Right forelimb (tissue), 1 donor: ENCODE measurements around the gene PPT2.
"Not testable (repeated sequence)": the region's sequence is repeated elsewhere in the genome, so short reads cannot be mapped to it uniquely, and the experiment has no call there.

Experiments
- DNase-seq: peaks from one replicate; pipeline ENCODE4 v3.0.0-alpha.2; 2018

PPT2 gene

DNA sequence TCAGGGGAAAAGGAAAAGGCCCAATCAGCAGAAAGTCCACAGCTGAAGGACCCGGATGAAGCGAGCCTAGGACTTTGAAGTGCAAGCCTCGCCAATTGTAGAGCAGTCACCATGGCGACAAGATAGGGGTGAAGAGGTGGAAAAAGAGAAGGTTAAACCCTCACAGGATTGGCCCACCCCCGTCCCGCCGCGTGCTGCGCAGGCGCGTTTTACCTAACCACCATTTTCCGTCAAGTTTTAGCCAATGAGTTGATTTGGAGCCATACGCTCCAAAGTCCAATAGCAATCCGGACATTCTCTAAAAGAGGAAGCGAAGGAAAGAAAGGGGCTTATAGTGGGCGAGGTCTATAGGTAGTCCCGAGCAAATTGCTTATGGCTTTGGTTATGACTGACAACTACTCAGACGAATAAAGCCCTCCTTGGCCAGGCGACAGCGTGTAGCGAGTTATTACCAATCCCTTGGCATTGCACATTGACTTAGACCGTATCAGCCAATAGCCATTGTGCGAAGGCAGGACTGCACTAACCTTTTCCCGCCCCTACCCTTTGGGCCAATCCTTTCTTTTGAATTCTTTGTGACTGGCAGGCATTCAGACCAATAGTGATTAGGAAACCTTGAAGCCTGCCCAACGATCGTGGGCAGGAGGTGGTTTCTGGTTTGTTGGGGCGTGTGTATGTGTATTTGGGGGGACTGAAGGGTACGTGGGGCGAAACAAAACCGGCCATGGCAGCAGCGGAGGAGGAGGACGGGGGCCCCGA lies 24.0 kb downstream of the PPT2 start, which contains the start of gene RNF5:
Gene RNF5 (plus strand): TSS at position 618 of the 759 bp plus-strand sequence. CDS start 107 bp downstream, at position 725.
- DNase-seq: peak; percentile 96

DNA sequence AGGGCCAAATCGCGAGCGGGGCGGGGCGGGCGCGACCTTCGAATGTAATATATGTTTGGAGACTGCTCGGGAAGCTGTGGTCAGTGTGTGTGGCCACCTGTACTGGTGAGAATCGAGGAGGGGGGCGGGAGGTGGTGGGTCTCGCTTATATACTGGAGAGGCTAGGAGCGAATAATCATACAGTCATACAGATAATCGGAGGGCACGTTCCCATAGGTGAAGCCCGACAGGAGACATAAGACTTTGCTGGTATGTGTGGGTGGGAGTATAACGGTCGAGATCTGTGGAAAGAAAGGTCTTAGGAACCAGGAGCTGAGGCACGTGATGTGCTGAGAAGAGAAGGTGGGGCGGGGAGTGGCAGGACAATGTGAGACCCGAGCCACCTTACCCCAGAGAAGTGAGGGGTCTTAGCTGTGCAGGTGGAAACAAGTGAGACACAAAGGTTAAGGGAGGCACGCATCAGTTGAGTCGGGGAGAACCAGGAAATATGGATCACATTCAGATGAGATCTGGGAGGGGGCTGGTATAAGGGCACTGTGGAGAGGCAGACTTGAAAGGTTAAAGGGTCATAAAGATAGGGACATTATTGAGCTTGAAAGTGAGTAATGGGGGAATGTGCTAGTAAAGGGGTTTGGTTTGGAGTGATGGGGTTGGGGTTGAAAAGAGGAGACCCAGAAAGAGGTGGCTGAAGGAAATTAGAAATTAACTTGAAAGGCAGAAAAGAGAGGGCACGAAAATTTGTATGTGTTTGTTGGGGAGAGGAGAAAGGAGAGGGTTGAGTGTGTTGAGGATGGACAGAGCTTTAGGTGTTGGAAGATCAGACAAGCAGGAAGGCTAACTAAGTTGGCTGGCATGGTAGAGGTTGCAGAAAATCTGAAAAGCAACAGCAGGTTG lies 24.9 kb downstream of the PPT2 start:
- no peak for DNase-seq

DNA sequence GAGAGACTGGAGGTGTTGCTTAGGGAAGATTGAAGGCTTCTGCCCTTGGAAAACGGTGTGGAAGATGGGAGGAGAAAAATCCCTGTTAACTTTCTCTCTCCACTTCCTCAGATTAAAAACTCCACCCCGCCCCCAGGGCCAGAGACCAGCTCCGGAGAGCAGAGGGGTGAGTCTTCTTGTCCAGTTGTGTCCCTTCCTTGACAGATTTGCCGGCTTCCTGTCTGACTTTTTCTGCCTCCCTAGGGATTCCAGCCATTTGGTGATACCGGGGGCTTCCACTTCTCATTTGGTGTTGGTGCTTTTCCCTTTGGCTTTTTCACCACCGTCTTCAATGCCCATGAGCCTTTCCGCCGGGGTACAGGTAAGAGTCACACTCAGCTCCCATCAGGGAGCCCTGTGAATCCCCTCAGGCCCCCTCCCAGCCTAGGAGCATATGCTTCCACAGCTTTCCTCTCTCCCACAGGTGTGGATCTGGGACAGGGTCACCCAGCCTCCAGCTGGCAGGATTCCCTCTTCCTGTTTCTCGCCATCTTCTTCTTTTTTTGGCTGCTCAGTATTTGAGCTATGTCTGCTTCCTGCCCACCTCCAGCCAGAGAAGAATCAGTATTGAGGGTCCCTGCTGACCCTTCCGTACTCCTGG lies 25.9 kb downstream of the PPT2 start:
- DNase-seq: no peak

DNA sequence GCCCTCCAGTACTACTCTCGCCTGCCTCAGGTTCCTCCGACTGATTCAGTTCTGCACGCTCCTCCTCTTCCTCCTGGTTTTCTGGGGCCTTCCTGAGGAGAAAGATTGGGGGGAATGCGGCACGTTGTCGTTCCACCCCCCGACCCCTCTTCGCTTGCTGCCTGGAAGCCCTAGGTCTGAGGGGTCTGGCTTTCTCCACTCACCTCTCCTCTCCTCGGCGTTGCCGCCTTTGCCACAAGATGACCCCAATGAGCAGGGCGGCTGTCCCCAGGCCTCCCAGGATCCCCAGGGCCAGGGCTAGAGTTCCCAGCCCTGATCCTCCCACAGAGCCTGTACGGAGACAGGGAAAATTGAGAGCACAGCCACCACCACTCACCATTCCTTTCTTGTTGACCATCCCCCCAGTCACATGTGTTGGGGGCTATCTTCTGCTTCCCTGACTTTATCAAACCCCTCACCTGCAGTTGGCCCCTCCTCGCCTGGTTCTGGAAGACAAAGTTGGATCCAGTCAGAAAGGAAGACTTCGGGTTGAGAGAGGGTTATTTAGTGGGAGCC lies 27.3 kb downstream of the PPT2 start:
- no peak for DNase-seq

DNA sequence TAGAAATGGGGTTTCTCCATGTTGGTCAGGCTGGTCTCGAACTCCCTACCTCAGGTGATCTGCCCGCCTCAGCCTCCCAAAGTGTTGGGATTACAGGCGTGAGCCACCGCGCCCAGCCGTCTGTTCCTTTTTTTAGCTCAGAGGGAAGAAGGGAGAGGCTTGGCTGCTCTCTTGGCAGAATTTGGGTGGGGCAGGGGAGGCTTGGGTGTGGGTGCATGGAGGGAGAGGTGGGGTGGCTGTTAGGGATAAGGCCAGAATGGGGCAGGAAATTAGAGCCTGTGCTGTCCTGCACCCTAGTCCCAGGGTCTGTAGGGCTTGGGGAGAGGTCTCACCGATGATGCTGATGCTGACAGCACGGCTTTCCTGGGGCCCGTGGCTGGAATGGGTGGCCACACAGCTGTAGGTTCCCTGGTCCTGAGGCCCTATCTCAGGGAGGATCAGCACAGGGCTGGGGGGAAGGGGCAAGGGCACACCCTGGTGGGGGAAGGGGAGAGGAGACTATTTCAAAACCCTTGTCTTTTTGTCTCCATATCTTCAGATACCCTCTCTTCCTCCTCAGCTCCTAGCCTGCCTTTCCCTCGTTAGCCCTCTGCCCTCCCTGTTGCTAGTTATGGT lies 28.1 kb downstream of the PPT2 start:
- DNase-seq: no peak

DNA sequence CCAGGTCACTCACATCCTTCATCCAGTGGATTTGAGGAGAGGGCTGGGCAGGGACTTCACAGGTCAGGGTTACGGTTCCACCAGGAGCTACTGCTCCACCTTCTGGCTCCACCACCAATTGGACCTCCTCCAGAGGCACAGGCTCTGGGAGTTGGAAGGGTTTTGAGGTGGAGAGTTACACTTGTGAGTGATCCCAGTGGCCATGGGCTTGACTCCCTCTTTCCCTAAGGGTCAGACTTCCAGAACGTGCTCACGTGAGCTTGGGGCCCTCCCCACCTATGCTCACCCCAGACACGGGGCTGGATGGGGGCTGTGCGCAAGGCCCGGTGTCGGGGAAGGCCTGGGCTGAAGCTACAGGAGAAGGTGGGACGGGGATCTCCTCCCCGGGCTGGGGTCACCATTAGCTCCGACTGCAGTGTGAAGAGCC lies 28.6 kb downstream of the PPT2 start:
- no peak for DNase-seq

DNA sequence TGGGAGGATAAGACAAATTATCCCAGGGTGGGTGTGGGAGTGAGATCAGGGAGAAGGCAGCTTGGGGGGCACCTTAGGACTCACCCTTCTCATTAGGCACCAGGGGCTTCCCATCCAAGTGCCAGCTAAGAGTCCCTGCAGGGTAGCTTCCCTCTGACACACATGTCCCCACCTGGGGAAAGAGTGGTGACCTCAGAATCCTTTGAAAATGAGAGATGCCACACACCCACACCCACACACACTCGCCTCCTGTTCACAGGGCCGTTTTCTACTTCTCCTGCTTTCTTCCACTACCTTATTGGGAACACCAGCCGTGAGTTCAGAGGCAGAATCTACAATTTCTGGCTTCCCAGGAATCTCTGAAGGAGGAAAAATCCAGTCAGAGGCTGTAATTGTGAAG lies 29.1 kb downstream of the PPT2 start:
- no peak for DNase-seq

DNA sequence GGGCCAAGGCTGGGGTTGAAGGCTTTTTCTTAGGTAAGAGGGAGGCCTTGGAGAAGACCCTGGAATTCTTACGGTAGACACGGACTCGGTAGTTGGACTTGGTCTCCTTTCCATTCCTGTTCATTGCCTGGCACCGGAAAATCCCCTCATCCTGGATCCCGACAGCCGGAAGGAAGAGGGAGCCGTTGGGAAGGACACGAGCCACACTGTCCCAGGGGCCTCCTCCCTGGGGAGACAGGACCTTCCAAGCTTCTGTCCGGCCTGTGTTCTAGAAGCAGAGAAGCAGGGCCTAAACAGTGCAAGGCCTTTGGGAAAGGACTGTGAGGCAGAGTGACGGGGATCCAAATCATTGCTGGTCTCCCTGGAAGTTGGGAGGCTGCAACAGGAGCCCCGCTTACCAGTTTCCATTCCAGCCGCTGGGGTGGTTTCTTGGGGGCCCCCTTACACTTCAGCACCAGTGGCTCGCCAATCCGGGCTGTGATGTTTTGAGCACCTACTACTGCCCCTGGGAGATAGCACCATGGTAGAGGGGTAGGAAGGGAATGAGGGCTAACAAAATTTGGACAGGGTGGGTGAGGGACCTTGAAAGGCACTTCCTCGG lies 29.6 kb downstream of the PPT2 start:
- DNase-seq: no peak

DNA sequence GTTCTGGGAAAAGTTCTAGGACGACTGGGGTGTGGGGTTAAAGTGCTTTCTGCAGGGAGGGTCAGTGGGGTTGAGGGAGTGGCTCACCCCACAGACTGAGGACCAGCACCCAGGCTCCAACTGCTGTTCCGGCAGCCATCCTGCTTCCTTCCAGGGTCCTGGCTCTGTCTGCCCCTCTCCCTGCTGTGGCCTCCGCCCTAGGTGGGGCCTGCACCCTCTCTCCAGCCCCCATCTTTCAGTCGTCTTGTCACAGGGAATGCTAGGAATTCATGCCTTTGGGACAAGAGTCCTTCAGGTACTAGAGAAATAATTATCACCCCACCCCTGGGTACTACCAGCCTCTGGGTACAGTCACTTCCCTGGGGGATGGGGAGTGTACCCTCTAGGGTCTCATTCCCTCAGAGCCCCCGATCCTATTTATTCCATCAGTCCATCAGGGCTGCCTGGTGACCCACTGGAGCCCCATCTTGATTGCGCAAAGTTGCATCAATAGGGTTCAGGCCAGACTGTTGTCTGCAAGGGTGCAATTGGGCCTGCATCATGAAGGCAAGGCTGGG lies 30.2 kb downstream of the PPT2 start, which contains the start of gene AGER:
Gene AGER (minus strand): TSS at position 170 of the 557 bp plus-strand sequence. CDS start 31 bp downstream, at position 139.
- DNase-seq: no peak

DNA sequence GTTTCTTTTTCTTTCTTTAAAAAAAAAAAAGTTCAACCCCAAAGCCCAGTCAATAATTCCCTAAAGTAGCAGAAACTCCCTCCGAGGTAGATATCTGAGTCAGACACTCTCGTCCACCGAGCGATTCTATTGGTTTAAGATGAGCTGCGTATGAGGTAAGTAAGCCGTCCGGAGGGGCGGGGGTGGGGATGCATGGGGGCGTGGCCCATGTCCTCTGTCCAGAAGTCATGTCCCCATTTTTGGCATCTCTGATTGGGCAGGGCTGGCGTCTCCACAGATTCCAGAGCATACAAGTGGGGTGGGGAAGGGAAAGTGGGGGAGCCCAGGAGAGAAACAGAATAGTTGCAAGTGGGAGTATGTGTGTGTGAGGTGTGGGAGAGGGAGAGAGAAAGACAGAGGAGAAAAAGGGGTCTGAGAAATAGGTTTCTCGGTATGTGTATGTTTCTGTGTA lies 31.8 kb downstream of the PPT2 start:
- DNase-seq: not testable (repeated sequence)

DNA sequence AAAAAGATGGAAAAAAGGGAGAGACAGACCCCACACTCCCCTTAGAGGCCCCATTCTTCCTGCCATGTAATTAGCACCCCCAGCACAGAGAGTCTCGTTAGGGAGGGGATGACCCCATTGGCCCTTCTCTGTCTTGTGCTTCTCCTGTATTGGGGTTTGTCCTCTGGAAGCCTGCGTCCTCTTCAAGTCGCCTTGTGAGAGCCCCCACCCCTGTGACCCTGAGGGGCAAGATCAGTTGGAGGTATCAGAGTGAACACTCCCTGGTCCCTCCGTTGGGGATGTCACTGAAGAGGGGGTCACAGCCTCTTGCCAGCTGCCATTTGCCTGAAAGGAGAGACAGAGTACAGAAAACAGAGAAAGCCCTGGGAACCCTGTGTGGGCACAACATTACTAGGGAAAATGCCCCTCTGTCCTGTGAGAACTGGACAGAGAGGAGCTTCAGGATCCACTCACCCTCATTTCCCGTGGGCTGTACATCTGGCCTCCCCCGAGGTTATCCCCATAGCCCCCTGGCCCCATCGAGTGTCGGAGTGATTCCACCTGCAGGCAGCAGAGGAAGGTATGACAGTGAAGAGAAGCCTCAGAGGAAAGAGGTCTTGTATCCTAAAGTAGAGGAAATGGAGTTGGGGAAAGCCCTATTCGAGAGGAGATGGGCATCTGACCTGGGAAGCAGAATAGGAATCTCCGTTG lies 32.4 kb downstream of the PPT2 start:
- DNase-seq: not testable (repeated sequence)

DNA sequence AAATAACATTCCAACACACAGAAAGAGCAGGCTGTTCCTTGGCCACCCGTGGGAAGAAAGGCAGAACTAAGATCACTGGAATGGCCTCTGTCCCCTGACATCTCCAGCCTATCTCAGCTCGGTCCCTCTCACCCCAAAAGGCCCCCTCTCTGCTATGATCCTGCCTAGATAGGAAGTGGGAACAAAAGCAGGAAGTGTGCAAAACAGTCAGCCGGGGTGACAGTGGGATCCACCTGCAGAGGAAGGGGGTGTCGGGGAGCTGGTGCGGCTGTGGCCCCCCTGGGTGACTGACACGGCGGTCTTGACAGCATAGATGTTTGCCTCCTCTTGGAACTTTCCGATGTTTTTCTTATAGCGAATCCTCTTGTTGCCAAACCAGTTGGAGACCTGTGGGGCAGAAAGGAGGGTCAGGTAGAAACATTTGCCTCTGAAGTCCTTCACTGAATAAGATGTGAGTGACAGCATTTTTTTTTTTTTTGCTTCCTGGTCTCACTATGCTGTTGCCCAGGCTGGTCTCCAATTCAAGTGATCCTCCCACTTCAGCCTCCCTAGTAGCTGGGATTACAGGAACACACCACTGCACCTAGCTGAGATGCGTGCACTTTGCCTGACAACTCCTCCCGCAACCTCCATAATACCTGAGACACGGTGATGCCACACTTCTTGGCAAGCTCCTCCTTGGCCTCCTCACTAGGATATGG lies 33.2 kb downstream of the PPT2 start:
- no peak for DNase-seq

DNA sequence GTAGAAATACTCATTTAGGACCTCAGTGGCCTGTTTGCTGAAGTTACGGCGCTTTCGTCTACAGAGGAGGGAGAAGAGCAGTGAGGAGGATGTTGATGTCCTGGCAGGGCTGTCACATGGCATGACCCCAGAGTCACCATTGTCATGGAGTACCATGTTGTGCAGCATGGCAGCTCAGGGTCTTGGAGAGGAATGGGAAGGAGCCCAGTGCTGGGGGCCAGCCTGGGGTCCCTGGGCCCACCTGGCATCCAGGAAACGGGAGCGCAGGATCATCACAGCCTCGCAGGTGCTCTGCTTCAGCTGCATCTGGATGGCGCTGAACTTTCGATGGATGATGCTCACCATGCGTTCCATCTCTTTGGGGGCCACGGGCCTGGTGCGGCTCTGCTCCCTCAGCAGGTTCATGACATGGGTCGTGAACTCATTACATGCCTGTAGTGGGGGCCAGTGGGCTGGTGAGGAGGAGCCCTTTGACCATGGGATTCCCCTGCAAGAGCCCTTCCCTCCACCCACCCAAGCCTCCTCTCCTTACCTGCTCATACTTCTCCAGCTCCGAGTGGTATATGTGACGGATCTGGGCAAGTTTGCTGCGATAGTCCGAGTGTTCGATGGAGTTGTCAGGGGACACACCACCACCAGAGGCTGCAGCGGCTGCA lies 33.9 kb downstream of the PPT2 start:
- DNase-seq: not testable (repeated sequence)

DNA sequence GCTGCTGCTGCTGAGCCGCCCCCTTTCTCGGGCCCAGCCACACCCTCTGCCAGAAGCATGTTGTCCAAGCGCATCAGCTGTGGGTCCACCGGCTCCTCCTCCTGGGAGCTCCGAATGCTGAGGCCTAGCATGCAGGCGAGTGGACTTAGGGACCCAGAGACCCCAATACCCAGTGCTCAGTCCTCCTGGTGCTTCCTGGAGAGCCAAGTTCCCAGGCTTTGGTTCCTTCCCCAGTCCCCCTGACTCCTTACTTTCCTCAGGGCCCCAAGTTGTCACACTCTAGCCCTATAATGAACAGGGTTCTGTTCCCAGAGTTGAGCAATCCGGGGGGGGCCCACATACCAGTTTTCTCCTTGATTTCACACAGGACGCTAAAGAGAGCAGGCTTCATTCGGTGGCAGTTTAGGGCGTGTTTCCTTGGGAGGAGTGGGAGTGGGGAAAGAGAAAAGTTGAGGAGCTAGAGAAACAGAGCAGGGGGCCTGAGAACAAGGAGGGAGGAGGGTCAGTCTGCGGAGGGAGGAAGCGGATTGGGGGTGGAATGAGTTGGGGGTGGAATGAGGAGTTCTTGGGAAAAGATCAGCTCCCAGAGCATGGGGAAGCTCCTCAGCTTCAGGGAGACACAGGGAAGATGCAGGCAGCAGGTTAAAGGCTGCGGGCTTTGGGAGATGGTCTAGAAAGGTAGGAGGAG lies 34.6 kb downstream of the PPT2 start:
- DNase-seq: no peak

DNA sequence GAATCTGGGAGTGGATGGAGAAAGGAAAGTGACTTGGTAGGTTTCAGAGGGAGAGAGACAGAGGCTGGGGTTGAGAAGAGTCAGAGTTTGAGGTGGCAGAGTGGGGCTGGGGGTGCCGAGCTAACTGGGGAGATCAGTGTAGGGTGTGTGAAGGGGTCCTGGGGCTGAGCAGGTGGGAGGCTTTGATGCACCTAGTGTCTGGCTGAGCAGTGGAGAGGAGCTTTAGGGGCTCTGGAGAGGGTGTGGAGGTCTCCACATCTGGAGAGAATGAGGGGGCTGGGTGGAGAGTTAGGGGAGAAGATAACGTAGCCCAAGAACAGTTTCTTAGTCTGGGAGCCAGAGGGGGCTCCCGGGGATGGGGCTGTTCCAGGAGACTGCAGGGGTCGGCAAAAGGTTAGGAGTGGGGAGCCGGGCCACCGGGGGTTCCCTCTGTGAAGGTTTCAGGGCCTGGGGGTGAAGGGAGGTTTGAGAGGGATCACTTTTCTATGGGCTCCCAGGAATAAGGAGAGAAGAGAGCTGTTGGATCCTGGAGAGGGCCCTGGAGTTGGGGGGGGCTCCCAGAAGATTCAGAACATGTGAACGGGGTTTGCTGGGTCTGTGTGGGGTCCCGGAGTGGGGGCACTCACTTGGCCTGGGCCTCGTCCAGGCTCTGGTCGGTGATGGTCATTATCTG lies 35.3 kb downstream of the PPT2 start:
- DNase-seq: no peak

DNA sequence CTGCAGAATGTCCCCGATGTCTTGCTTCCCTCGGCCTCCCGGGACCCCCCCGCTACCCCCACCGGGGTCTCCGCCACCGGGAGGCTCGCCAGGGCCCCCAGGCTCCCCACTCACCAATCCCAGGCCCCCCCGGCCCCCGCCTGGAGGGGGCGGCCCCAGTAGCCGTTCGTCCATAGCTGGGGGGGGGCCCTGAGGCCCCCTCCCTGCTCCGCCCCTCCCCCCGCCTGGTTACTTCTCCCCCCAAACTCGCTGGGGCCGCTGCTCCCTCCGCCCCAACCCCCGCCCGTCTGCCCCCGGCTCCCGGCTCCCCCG lies 35.8 kb downstream of the PPT2 start:
- DNase-seq: no peak

DNA sequence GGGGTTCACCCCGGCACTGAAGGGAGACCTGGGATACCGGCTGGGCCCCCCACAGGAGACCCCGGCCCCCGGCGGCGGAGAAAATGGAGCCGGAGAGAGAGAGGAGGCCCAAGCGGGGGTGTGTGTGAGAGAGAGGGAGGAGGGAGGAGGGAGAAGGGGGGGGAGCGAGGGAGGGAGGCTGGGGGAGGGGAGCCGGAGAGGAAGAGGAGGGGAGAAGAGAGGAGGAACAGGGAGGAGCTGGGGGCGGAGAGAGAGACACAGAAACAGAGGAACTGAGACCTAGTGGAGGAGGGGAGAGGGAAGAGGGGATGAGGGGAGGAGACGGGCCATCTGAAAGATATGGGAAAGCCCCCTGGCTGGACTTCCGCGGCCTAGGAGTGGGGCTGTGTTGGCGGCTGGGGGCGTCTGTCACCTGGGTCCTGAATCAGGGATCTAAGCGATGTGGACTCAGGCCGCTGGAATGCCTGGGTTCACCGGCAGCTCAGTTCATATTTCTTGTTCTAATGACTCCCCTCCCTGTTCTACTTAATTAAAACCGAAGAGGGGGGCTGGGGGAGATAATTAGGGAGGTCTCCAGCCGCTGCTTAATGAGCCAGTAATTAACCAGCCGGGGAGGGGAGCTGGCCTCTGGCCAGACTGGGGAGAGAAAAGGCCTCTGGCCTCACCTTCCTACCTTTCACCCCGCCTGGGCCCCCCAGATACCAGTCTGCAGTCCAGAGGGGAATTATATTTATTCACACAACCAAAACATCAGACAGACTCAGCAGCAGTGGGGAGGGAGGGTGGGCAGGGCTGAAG lies 36.3 kb downstream of the PPT2 start, which contains the start of gene PBX2:
Gene PBX2 (minus strand): TSS at position 149 of the 798 bp plus-strand sequence. CDS start 287 bp downstream, outside the sequence.
- peak; percentile 94 for DNase-seq
